ENCODE results near the gene RAB40B.
"Not testable (repeated sequence)": the region's sequence is repeated elsewhere in the genome, so short reads cannot be mapped to it uniquely, and the experiment has no call there.

Gene RAB40B

GRCh38 chr17:82667668-82668000 lies 30.9 kb downstream of the RAB40B start:
- no peak for DNase-seq (ENCODE audit: low spot score)

DNA sequence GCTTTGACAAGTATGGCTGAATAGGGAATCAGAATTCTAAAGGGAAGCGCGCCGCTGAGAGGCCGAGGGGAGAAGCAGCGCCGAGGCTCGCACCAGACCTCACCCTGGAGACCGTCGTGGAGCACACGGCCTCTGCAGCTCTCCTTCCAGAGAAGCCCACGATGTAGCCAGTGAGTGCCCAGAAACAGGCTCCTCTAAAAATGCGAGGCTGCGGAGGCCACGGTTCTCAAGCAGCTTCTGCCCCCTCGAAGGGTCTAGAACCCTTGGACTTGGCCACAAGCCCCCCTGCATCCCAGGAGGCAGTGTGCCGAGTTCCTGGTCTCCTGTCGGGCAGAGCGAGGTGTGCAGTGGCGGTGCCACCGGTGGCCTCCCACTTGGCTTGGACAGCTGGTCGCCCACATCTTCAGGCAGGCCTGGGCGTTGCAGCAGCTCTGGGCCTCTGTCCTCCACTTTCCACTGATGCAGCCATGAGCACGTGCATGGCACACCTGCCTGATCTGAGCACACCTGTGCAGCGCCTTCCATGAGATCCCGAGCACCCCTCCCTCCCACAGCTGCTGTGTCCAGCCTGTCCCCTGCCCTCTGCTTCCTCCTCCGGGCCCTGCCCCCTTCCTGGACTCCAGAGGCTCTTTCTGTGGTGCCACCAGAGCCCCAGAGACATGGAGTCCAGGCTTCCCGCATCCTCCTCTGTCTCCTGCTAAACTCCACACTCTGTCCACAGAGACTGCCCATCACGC lies 31.4 kb downstream of the RAB40B start:
- DNase-seq (ENCODE audit: low spot score): no peak

DNA sequence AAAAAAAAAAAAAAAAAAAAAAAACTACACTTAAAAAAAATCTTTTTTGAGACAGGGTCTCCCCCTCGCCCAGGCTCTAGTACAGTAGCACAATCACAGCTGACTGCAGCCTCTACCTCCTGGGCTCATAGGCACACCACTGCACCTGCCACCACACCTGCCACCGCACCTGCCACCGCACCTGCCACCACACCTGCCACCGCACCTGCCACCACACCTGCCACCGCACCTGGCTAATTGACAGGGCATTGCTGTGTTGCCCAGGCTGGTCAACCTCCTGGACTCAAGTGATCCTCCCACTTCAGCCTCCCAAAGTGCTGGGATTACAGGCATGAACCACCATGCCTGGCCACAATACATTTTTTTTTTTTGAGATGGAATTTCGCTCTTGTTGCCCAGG lies 32.6 kb downstream of the RAB40B start:
- DNase-seq (ENCODE audit: low spot score): no peak

GRCh38 chr17:82665217-82665616 lies 33.3 kb downstream of the RAB40B start:
- no peak for DNase-seq (ENCODE audit: low spot score)

GRCh38 chr17:82664701-82665182 lies 33.8 kb downstream of the RAB40B start:
- DNase-seq (ENCODE audit: low spot score): no peak

DNA sequence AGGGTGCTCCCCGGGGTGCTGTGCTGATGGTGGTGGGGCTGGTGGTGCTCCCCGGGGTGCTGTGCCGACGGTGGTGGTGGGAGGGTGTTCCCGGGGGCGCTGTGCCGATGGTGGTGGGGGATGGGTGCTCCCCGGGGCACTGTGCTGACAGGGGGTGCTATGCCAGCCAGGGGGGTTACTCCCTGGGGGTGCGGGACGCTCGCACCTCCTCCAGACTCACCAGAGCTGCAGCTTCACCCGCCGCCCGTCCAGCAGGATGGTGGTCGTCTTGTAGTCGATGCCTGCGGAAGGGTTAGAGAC lies 34.3 kb downstream of the RAB40B start:
- no peak for DNase-seq (ENCODE audit: low spot score)

GRCh38 chr17:82663381-82664275 lies 34.9 kb downstream of the RAB40B start:
- DNase-seq (ENCODE audit: low spot score): no peak

- DNase-seq (ENCODE audit: low spot score): no peak
These were observed 35.7 kb downstream of the RAB40B start for GRCh38 chr17:82662711-82663261.

- no peak for DNase-seq (ENCODE audit: low spot score)
These were observed 36.5 kb downstream of the RAB40B start for GRCh38 chr17:82661717-82662683.

DNA sequence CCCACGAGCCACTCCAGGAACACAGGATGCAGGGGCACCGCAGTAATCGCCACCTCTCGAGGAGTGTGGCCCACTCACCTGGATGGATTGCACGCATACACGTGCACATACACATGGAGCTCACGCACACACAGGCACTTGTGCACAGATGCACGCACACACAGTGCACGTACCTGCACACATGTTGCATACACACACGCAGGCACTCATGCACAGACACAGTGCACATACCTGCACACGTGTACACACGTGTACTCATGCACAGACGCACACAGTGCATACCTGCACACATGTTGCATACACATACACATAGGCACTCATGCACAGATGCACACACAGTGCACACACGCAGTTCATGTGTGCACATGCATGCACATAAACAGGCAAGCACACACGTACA lies 38.6 kb downstream of the RAB40B start:
- DNase-seq (ENCODE audit: low spot score): no peak

DNA sequence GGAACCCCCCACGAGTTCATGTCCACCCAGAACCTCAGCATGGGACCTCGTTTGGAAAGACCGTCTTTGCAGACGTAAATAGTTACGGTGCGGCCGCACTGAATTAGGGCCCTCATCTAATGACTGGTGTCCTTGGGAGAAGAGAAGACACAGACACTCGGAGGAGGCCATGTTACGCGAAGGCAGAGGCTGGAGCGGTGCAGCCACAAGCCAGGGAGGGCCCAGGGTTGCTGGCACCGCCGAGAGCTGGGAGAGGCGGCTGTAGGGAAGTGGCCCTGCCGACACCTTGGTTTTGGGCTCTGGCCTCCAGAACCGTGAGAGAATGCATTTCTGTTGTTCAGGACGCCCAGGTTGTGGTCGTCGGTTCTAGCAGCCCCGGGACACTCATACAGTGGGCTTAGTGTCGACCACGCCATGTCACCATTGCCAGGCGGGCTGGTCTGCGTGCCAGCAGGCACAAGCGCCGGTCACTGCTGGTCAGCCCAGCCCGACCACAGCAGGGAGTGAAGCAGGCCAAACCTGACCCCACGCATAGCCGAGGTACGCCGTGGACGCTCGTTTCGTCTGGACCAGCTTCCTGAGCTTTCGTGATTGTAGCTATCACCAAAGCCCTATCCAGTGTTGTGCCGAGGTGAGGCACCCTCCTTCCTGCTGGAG lies 39.6 kb downstream of the RAB40B start:
- DNase-seq (ENCODE audit: low spot score): no peak

- DNase-seq (ENCODE audit: low spot score): no peak
These were observed 40.2 kb downstream of the RAB40B start for GRCh38 chr17:82658331-82658730.

DNA sequence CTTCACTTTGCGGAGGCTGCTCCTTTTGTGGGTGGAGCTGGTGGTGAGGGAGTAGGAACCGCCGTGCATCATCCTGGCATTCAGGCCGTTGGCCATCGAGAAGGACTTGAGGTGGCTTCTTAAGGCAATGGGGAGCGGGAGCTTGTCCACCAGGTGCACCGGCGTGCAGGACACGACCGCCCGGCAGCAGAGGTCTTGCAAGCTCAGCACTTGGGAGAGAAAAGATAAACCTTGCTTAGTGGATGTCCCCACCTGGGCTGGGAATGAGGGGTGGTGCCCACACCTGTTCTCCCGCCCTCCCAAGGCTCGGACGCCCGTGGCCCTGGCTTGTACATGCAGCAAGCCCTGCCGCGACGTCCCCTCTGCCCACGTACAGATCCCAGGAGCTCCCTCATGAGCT lies 40.6 kb downstream of the RAB40B start:
- no peak for DNase-seq (ENCODE audit: low spot score)

DNA sequence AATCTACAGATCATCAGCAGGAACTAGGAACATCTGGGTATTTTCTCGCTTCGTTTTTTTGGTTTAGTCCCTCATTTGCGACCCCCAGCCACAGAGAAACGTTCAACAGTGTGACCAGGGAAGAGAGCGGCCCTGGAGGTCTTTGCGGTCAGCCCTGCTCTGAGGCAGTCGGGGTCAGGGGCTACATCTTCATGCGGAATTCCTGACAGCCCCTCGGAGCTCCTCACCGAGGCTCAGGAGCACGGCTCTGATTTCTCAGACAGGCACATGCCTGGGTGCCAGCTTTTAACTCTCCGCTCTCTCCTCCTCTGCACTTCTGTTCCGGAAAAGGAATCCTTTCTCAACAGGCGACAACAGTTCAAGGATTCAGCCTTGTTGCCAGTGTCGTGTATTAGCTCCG lies 42.2 kb downstream of the RAB40B start:
- no peak for DNase-seq (ENCODE audit: low spot score)

DNA sequence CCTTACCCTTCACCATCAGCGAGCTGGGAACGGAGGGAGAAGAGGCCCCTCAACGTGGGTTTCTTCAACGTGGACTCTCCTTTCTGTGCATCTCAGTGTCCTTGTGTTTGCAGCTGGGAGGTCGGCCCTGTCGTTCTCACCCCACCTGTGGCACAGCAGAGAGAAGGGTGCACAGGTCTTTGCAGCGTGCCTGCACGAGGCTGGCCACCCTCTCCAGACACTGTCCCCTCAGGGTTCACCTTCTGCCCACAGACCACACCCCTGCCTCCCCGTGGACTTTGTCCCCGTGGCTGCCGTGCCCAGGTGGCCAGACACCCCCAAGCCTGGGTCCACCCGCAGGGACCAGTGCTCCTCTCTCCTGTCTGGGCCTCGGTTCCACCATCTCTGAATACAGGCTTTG lies 43.0 kb downstream of the RAB40B start:
- no peak for DNase-seq (ENCODE audit: low spot score)

GRCh38 chr17:82655038-82655479 lies 43.4 kb downstream of the RAB40B start:
- no peak for DNase-seq (ENCODE audit: low spot score)

DNA sequence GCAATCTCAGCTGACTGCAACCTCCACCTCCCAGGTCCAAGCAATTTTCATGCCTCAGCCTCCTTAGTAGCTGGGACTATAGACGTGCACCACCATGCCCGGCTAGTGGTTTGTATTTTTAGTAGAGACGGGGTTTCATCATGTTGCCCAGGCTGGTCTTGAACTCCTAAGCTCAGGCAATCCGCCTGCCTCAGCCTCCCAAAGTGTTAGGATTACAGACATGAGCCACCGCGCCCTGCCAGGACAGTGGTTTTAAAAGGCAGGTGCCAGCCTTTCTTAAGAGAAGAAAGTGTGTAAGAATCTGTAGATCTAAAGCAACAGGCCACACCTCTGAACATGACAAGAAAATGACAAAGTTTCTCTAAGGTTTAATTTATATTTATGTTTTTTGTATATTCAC lies 43.9 kb downstream of the RAB40B start:
- DNase-seq (ENCODE audit: low spot score): not testable (repeated sequence)

DNA sequence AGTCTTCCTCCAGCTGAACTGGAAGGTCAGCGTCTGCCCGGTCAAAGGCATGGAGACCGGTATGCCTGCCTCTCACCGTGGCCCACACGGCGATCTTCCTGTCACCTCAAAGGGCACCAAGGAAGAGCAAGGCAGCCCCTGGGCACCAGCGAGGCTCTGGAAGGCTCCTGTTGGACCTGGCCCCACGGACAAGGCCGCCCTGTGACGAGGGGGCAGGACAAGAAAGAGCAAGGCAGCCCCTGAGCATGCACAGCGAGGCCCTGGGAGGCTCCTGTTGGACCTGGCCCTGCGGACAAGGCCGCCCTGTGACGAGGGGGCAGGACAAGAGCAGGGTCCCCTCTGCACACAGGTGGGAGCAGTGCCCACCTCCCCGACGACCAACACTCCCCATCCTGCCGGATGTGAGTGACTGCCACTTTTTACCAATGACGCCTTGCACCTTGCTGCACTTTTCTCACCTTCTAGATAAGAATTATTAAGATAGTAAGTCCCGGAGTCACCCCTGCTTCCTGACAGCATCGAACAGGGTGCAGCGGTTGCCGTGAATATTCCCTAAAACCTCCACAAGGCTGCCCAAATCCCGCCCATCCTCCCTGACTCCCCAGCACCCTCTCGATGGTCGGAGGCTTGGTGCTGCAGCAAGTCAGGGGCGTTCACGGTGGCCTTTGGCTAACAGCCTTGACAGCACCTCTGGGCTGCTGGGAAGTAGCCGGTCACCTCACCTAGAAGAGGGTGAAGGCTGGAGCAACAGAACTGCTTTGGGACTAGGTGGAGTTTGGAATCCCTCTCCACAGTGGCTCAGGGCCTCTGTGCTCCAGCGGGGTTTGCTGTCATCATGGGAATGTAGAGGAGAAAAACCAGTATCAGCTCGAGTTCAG lies 44.6 kb downstream of the RAB40B start:
- no peak for DNase-seq (ENCODE audit: low spot score)

DNA sequence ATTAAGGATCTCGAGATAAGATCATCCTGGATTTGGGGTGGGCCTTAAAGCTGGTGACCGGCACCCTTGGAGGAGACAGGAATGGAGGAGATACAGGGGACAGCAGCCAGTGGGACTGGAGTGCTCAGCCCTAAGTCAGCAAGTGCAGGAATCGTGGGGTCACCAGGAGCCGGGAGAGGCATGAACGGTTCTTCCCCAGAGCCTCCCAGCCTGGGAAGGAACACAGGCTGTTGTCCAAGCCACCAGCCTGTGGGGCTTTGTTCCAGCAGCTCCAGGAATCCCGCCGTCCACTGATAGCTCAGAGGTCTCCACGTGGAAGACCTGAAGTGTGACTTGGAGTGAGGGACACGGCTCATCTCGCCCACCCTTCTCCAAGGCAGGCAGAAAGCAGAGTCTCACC lies 47.8 kb downstream of the RAB40B start:
- DNase-seq (ENCODE audit: low spot score): no peak

GRCh38 chr17:82649501-82650261 lies 48.8 kb downstream of the RAB40B start:
- DNase-seq (ENCODE audit: low spot score): no peak
